ENCODE data around the gene TRPV5.

Gene TRPV5

DNA sequence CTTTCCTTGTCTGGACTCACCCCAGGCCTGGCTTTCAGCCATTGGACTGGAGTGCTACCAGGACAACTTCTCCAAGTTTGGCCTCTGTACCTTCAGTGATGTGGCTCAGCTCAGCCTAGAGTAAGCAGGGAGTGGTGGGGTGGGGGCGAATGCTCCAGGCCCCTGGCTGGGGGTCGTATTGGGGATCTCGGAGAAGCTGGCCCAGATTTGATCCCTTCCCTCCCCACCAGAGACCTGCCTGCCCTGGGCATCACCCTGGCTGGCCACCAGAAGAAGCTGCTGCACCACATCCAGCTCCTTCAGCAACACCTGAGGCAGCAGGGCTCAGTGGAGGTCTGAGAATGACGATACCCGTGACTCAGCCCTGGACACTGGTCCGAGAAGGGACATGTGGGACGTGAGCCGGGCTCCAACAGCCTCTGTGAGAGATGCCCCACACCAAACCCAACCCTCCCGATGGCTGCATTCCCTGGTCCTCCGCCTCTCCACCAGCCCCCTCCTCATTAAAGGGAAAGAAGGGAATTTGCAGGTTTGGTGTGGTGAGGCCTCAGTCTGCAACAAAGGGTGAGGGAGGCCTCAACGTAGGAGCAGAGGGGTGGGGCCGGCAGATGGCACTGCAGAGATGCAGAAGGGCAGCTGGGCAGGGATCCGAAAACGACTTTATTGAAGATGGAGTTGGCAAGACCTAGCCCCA lies 62.8 kb downstream of the TRPV5 start:
- DNase-seq (ENCODE audit: low read depth) = no peak

DNA sequence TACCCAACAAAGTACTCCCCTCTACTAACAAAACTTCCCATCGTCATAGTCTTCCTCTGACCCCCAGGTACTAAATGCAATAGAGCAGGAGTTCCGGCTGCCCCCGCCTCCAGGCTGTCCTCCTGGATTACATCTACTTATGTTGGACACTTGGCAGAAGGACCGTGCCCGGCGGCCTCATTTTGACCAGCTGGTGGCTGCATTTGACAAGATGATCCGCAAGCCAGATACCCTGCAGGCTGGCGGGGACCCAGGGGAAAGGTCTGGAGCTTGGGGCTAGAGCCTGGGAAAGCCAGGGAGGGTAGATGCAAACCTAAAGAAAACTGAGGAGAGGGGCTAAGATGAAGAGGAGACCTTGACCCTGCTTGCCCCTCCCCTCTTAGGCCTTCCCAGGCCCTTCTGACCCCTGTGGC lies 63.4 kb downstream of the TRPV5 start:
- no peak for DNase-seq (ENCODE audit: low read depth)

DNA sequence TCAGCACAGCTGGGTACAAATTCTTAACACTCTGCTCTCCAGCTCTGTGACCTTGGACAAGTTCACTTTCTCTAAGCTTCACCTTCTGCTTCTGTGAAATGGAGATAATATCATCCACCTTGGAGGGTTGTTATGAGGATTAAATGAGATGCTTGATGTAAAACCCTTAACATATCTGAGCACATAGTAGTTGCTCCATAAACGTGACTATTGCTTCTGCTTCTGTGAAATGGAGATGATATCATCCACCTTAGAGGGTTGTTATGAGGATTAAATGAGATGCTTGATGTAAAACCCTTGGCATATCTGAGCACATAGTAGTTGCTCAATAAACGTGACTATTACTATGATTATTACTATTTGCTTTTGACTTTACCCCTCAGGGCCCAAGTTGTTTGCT lies 64.1 kb downstream of the TRPV5 start:
- DNase-seq (ENCODE audit: low read depth) = no peak

DNA sequence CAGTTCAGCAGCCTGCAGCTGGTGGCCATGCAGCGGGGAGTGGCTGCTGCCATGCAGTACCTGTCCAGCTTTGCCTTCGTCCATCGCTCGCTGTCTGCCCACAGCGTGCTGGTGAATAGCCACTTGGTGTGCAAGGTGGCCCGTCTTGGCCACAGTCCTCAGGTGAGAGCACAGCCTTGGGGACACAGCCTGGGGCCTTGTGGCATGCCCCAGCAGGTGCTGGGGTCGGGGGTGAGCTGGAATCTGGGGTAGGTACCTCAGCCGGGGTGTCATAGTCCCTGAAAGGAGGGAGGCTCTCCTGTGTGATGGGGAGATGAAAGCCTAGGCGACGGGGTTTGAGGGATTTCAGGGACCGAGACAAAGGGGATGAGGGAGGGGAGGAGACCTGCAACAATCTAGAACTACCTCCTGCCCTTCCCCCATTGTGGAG lies 64.5 kb downstream of the TRPV5 start:
- no peak for DNase-seq (ENCODE audit: low read depth)

DNA sequence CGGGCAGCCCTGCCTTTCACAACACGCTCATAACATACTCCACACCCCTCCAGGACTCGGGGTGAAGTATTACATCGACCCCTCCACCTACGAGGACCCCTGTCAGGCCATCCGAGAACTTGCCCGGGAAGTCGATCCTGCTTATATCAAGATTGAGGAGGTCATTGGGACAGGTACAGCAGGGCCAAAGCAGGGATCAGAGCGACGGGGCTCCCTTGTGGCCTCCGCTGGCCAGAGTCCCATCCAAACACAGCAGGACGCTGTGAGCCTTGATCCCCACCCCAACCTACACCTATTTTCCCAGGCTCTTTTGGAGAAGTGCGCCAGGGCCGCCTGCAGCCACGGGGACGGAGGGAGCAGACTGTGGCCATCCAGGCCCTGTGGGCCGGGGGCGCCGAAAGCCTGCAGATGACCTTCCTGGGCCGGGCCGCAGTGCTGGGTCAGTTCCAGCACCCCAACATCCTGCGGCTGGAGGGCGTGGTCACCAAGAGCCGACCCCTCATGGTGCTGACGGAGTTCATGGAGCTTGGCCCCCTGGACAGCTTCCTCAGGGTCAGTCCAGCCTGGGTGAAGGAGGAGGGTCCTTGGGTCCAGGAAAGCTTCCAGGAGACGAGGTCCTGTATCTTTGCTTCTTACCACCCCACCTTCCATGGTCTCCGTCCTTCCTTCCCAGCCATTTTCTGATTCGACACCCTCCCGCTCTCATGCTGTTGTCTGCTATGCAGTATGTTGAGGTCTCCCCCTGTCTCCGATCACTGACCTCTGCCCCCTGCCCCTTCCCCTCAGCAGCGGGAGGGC lies 65.2 kb downstream of the TRPV5 start:
- DNase-seq (ENCODE audit: low read depth) = no peak

DNA sequence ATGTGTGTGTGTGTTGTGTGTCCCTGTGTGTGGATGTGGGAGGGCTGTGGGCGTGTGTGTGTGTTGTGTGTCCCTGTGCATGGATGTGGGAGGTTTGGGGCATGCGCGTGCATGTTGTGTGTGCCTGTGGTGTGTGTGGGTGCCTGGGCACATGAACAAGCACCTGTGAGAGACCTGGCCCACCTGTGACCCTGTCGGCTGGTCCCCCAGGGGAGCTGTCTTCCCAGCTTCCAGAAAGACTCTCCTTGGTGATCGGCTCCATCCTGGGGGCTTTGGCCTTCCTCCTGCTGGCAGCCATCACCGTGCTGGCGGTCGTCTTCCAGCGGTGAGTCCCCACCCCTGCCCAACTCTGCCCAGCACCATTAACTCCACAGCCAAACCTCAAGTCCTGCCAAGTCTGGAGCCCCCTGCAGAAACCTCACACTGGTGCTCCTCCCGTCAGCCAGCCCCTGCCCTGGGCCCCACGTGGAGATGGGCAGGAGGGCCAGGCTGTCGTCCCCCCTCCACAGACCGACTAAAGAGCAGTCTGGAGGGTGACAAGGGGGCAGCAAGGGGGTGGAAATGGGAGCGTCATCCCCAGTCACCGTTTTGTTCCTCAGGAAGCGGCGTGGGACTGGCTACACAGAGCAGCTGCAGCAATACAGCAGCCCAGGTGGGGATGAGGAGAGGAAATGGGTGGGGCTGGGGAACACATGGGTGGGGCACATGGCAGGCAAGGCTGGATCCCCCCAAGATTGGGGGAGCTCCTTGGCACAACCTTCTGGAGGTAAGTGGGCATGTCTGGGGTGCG lies 66.0 kb downstream of the TRPV5 start:
- DNase-seq (ENCODE audit: low read depth) = no peak

DNA sequence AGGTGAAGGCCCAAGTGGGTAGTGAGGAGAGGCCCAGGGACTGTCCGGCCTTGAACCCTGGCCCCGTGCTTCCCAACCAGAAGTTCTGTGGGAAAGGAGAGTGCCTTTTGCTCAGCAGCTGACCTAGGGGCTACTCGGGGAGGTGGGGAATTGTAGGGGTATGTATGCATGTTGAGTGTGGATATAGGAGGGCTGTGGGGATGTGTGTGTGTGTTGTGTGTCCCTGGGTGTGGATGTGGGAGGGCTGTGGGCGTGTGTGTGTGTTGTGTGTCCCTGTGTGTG lies 66.5 kb downstream of the TRPV5 start:
- DNase-seq (ENCODE audit: low read depth) = no peak

DNA sequence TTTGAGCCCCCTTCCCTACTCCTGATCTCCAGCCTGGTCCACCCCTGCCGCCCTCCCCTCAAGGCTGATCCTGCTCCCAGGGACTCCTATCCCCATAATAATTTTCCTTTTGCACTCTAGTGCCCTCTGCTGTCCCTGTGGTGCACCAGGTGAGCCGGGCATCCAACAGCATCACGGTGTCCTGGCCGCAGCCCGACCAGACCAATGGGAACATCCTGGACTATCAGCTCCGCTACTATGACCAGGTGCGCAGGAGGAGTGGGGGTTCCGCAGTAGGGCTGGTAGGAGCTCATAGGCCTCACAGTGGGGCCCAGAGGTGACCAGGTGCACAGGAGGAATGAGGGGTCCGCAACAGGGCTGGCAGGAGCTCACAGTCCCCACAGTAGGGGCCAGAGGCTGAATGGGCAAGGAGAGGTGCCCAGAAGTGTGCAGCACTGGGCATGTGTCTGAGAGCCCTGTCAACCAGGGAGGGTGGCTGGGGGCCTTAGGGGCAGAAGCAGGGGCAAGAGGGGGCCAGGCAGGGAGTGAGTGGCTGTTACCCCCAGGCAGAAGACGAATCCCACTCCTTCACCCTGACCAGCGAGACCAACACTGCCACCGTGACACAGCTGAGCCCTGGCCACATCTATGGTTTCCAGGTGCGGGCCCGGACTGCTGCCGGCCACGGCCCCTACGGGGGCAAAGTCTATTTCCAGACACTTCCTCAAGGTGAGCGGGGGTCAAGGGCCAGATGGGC lies 67.0 kb downstream of the TRPV5 start:
- DNase-seq (ENCODE audit: low read depth) = no peak

DNA sequence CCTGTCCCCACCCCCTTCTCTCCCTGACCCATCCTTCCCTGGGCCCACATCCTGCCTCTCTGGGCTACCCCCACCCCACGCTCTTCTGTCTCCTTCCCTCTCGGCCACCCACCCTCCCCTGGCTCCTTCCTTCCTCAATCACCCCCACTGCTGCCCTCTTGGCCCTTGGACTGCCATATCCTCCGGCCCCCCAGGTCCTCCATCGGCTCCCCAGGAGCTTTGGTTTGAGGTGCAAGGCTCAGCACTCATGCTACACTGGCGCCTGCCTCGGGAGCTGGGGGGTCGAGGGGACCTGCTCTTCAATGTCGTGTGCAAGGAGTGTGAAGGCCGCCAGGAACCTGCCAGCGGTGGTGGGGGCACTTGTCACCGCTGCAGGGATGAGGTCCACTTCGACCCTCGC lies 67.8 kb downstream of the TRPV5 start:
- no peak for DNase-seq (ENCODE audit: low read depth)

DNA sequence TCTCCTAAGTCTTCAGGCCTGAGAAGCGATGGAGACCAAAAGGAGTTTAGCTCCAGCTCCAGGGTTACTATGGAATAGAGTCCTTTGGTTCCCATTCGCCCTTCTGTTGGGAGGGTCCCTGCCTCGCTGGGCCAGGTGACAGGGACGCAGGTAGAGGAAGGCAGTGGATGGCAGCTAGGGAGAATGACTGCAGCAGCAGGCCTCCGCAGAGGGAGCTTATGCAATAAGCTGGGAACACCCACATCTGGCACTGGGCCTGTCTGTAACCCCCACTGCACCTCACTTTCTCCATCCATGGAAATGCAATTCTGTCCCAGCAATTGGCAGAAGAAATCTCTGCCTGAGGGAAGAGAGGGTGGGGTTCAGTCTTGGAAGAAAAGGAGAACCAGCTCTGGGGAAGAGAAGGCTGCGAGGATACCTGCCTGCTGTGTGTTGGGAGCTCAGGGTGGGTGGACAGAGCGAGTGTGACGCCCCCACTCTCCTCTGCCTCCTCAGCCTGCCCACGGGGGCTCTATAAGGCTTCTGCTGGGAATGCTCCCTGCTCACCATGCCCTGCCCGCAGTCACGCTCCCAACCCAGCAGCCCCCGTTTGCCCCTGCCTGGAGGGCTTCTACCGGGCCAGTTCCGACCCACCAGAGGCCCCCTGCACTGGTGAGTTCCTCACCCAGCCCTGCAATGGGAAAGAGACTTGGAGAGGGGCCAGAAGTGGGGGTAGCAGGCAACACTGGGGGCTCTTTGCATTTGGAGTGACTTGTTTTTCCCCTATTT lies 68.4 kb downstream of the TRPV5 start:
- DNase-seq (ENCODE audit: low read depth) = no peak

DNA sequence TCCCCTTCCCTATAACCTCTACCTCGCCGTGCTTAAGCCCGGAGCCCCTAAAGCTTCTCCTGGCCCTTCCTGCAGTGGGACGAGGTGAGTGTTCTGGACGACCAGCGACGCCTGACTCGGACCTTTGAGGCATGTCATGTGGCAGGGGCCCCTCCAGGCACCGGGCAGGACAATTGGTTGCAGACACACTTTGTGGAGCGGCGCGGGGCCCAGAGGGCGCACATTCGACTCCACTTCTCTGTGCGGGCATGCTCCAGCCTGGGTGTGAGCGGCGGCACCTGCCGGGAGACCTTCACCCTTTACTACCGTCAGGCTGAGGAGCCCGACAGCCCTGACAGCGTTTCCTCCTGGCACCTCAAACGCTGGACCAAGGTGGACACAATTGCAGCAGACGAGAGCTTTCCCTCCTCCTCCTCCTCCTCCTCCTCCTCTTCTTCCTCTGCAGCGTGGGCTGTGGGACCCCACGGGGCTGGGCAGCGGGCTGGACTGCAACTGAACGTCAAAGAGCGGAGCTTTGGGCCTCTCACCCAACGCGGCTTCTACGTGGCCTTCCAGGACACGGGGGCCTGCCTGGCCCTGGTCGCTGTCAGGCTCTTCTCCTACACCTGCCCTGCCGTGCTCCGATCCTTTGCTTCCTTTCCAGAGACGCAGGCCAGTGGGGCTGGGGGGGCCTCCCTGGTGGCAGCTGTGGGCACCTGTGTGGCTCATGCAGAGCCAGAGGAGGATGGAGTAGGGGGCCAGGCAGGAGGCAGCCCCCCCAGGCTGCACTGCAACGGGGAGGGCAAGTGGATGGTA lies 69.5 kb downstream of the TRPV5 start:
- DNase-seq (ENCODE audit: low read depth) = no peak

DNA sequence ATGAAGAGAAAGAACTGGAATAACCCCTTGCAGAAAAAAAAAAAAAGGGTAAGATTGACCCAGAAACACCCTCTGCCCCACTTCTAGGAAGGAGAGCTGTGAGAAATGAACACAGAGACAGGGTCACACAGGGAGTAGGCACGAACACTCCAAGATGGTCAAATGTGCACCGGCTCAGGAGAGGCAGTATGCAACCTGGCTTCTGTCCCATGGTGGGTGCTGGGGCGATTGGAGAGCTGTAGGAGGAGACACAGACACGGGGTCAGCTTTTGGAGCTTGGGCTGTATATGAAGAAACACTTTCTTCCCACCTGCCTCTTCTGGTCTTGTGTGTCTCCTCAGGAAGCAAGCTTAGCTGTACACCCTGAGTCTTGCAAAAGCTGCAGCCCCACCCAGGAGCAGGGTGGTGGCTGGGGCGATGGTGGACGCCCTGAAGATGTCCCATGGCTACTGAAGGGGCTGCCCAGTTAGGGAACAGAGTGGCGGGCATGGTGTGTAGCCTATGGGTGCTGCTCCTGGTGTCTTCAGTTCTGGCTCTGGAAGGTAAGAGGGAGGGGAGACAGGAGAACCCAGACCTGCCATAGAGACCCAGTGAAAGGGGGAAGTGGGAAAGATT lies 70.7 kb downstream of the TRPV5 start:
- no peak for DNase-seq (ENCODE audit: low read depth)

DNA sequence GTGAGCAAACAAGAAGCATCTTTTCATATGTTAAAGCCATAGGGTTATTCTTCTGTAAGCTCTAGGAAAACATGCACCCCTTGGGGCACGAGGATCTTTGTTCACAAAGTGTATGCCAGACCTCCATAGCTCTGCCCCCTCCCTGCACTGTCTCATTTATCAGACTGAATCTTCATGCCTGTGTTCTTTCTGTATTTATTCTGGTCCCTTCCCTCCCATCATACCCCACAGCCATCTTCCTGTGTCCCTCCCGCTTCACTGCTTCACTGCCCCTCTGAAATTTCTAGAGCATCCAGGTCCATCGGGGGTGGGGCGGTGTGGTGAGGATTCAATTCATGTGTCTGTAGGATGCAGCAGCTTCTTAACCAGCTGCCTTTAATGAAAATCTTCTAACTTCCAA lies 71.2 kb downstream of the TRPV5 start:
- DNase-seq (ENCODE audit: low read depth) = no peak

DNA sequence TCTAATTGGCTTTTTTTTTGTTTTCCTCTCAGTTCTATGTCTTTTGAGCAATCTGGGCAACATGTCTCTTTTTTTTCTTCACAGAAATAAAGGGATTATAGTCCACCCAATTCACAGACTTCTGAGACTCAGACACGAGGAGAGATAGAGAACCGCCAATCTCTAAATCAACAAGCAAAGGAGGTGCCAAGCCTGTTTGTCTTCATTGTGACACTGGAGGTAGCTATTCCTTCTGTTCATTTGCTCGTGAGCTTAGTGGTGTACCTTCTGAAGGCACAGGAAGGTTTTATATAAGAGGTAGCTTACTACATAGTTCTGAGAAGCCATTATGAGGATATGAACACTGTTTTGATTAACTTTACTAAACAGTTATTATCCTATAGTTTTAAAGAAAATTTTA lies 72.6 kb downstream of the TRPV5 start:
- no peak for DNase-seq (ENCODE audit: low read depth)

DNA sequence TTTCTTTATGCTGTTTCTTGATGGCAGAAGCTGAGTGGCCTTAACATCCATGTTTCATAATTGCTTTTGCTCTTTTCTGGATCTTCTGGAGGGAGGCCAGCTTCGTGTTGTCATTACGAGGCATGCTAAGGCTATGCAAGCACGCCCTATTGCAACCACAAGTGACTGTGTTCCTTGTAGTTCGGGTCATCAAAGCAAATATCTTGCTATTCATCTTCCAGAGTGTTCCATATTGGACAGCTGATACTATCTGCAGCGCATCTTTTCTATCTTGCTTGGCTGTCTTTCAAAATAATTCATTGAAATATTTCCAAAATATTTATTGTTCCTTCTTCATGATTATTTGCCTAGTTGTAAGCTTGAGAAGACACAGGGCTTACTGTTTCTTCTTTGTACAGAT lies 73.7 kb downstream of the TRPV5 start:
- no peak for DNase-seq (ENCODE audit: low read depth)

DNA sequence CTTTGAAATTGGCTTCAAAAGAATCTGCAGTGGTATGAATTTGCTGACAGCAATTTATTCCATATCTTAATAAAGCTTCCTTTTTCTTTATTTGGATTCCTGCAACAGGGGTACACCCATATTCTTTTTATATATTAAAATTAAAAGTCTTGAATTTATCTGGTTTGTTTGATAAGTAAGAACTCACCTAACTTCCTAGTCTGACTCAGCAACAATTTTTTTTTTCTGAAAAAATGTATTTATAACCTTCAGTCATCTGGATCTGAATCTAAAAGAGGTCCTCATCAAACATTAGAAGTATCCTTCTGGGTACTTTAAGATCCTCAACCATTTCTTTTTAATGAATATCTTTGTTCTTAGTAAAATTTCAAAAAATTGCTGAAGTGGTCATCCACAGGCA lies 74.1 kb downstream of the TRPV5 start:
- DNase-seq (ENCODE audit: low read depth) = no peak

Measured in activated T-helper 9 cell treated with anti-CD3 and anti-CD28 coated beads, Interleukin-2, amount 50 U/mL, for 16 hours (primary cell).